ENCODE data around the gene SPAG4. TPM values are rescaled to one million over a fixed set of nuclear protein-coding genes. Genes with fewer than 3 reads are reported as not detected.

The SPAG4 gene
- total RNA-seq, 2 experiments from 2014 or later, result 15.5 to 17.1 TPM

- no peak for ATAC-seq (ENCODE audit: poor library complexity)
- intact Hi-C loops (cut with DNase I, micrococcal nuclease), result no loop called here
- ChIA-PET CTCF (interaction anchor here (1.5 to 1.8 kb wide), 2 partner anchors 16 to 28 kb away, joined by 4 to 9 read pairs; no protein-coding TSS in a partner anchor), POLR2A (interaction anchor here (1.4 kb wide), 1 partner anchor 16 kb away, joined by 5 read pairs; no protein-coding TSS in a partner anchor)
- Mint-ChIP-seq H3K36me3 (ENCODE audit: low read depth) (peaks cover 38% of the 10 kb centered on the region), H3K9me3 (no peaks in the 10 kb centered on the region), H3K27ac (peak overlapping the region; percentile 53), H3K4me1 (ENCODE audit: low read depth) (peaks cover 55% of the 10 kb centered on the region), H3K27me3 (no peaks in the 10 kb centered on the region), H3K4me3 (no peak overlapping the region)
- TF ChIP-seq, protein P1, sequence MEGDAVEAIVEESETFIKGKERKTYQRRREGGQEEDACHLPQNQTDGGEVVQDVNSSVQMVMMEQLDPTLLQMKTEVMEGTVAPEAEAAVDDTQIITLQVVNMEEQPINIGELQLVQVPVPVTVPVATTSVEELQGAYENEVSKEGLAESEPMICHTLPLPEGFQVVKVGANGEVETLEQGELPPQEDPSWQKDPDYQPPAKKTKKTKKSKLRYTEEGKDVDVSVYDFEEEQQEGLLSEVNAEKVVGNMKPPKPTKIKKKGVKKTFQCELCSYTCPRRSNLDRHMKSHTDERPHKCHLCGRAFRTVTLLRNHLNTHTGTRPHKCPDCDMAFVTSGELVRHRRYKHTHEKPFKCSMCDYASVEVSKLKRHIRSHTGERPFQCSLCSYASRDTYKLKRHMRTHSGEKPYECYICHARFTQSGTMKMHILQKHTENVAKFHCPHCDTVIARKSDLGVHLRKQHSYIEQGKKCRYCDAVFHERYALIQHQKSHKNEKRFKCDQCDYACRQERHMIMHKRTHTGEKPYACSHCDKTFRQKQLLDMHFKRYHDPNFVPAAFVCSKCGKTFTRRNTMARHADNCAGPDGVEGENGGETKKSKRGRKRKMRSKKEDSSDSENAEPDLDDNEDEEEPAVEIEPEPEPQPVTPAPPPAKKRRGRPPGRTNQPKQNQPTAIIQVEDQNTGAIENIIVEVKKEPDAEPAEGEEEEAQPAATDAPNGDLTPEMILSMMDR (IDR thresholded peaks at IDR 0.05), result no peak
- no peak for DNase-seq
- H3K4me3 ChIP-seq (ENCODE audit: low read length), result no peak overlapping the region
- peaks cover 7% of the 10 kb centered on the region for H3K4me1 ChIP-seq (ENCODE audit: insufficient read depth, low read length)
- no peaks in the 10 kb centered on the region for H3K27me3 ChIP-seq (ENCODE audit: control insufficient read depth in 1 of 2, insufficient read depth in 2 of 2, low read length in 2 of 2)
- H3K36me3 ChIP-seq (ENCODE audit: insufficient read depth, low read length), result peaks cover 25% of the 10 kb centered on the region
- no peaks in the 10 kb centered on the region for H3K9me3 ChIP-seq (ENCODE audit: control insufficient read depth in 1 of 2, insufficient read depth in 1 of 2, low read length in 2 of 2)
- no peak overlapping the region for H3K27ac ChIP-seq (ENCODE audit: low read depth in 1 of 2, low read length in 2 of 2)
These were observed 20.0 kb downstream of the SPAG4 start for GRCh38 chr20:35635652-35636051.

DNA sequence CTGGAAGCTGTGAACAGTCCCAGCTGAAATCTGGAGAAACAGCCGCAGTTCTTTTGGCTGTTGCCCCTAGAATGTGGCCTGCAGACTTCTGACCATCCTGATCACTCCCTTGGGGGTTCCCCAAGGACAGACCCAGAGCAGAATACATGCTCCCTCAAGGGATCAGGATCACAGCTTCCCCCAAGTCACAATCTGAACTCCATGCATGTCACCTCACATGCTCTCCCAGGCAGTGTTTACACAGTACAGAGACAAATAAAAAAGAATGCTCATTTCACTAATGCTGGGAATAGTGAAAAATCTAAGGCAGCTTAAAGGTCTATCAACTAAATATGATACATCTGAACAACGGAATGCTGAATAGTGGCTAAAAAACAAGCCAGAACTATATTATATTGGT, 20.5 kb downstream of the SPAG4 start:
- Mint-ChIP-seq H3K27me3 (no peaks in the 10 kb centered on the region), H3K4me1 (ENCODE audit: low read depth) (peaks cover 60% of the 10 kb centered on the region), H3K4me3 (no peak overlapping the region), H3K36me3 (ENCODE audit: low read depth) (peaks cover 34% of the 10 kb centered on the region), H3K27ac (peak overlapping the region; percentile 53), H3K9me3 (no peaks in the 10 kb centered on the region)
- H3K4me1 ChIP-seq (ENCODE audit: insufficient read depth, low read length), result peaks cover 7% of the 10 kb centered on the region
- no peak overlapping the region for H3K27ac ChIP-seq (ENCODE audit: low read depth in 1 of 2, low read length in 2 of 2)
- intact Hi-C loops (cut with DNase I, micrococcal nuclease), result no loop called here
- ATAC-seq (ENCODE audit: poor library complexity) (no peak), DNase-seq (no peak)
- TF ChIP-seq, protein P1 (IDR thresholded peaks at IDR 0.05), result no peak
- H3K27me3 ChIP-seq (ENCODE audit: control insufficient read depth in 1 of 2, insufficient read depth in 2 of 2, low read length in 2 of 2), result no peaks in the 10 kb centered on the region
- ChIA-PET POLR2A (interaction anchor here (1.4 kb wide), 1 partner anchor 16 kb away, joined by 5 read pairs; no protein-coding TSS in a partner anchor), CTCF (interaction anchor here (1.8 kb wide), 1 partner anchor 17 kb away, joined by 9 read pairs; no protein-coding TSS in a partner anchor)
- H3K9me3 ChIP-seq (ENCODE audit: control insufficient read depth in 1 of 2, insufficient read depth in 1 of 2, low read length in 2 of 2), result no peaks in the 10 kb centered on the region
- H3K36me3 ChIP-seq (ENCODE audit: insufficient read depth, low read length), result peaks cover 21% of the 10 kb centered on the region
- no peak overlapping the region for H3K4me3 ChIP-seq (ENCODE audit: low read length)

DNA sequence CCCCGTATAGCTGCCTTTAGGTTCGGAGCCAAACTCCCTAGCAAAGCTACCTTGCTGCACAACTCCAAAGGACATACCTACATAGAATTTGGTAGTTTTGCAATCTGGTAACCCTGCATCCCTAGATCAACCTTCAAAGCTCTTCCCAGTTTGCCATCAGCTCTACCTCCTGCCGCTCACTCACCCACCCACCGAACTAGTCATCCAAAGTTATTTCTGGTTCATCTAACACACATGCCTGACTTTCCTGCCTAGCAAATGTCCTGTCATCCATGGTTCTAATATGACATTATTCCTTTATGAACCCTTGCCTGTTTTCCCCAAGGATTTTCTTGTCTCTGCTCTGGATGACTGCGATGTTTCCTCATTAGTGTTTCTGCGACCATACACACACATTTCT, 21.6 kb downstream of the SPAG4 start:
- POLR2A ChIA-PET, result no interaction called here
- intact Hi-C loops (cut with DNase I, micrococcal nuclease), result no loop called here
- H3K4me3 Mint-ChIP-seq, result no peak overlapping the region
- H3K36me3 Mint-ChIP-seq (ENCODE audit: low read depth), result peaks cover 22% of the 10 kb centered on the region
- Histone ChIP-seq H3K27me3 (ENCODE audit: control insufficient read depth in 1 of 2, insufficient read depth in 2 of 2, low read length in 2 of 2) (no peaks in the 10 kb centered on the region), H3K27ac (ENCODE audit: low read depth in 1 of 2, low read length in 2 of 2) (no peak overlapping the region), H3K4me3 (ENCODE audit: low read length) (no peak overlapping the region), H3K36me3 (ENCODE audit: insufficient read depth, low read length) (peaks cover 9% of the 10 kb centered on the region), H3K4me1 (ENCODE audit: insufficient read depth, low read length) (peaks cover 7% of the 10 kb centered on the region), H3K9me3 (ENCODE audit: control insufficient read depth in 1 of 2, insufficient read depth in 1 of 2, low read length in 2 of 2) (no peaks in the 10 kb centered on the region)
- DNase-seq (no peak), ATAC-seq (ENCODE audit: poor library complexity) (no peak)
- TF ChIP-seq, protein P1 (IDR thresholded peaks at IDR 0.05), result no peak
- no peaks in the 10 kb centered on the region for H3K9me3 Mint-ChIP-seq
- H3K27me3 Mint-ChIP-seq, result no peaks in the 10 kb centered on the region
- CTCF ChIA-PET, result interaction anchor here (1.0 to 1.8 kb wide), 2 partner anchors 18 to 22 kb away, joined by 3 to 9 read pairs; no protein-coding TSS in a partner anchor
- H3K27ac Mint-ChIP-seq, result peak overlapping the region; percentile 31
- H3K4me1 Mint-ChIP-seq (ENCODE audit: low read depth), result peaks cover 72% of the 10 kb centered on the region

Data from CD4-positive, alpha-beta T cell (primary cell).